Measurements from ENCODE around the gene POU3F3. TPM values are rescaled to one million over a fixed set of nuclear protein-coding genes. Genes with fewer than 3 reads are reported as not detected.

POU3F3 gene
- total RNA-seq, 6 donors from 2014 or later, result not detected

- ATAC-seq (ENCODE audit: low FRiP score in 2 of 2), result no peak
- Histone ChIP-seq H3K27ac (no peak overlapping the region), H3K36me3 (no peaks in the 10 kb centered on the region), H3K4me1 (peaks cover 21 to 42% (median 24%) of the 10 kb centered on the region in 4 donors), H3K27me3 (peaks cover 0 to 78% (median 41%) of the 10 kb centered on the region in 4 donors), H3K4me3 (no peak overlapping the region), H3K9me3 (no peaks in the 10 kb centered on the region)
- no peak for TF ChIP-seq POLR2AphosphoS5 (IDR thresholded peaks at IDR 0.05)
- TF ChIP-seq POLR2A (IDR thresholded peaks at IDR 0.05), result no peak
- no peak for TF ChIP-seq EP300 (IDR thresholded peaks at IDR 0.05)
- no peak for TF ChIP-seq CTCF (IDR thresholded peaks at IDR 0.05)
- no peak for DNase-seq
- 41 to 46% methylated on average over 4 of the region's 4 CpGs for WGBS, 2 donors
These were observed 6.5 kb downstream of the POU3F3 start for GRCh38 chr2:104860451-104860790.

GRCh38 chr2:104861351-104862057, 7.6 kb downstream of the POU3F3 start:
- H3K9me3 ChIP-seq, result no peaks in the 10 kb centered on the region
- peaks cover 16 to 33% (median 18%) of the 10 kb centered on the region in 4 donors for H3K4me1 ChIP-seq
- DNase-seq (no peak), ATAC-seq (ENCODE audit: low FRiP score in 2 of 2) (no peak)
- no peak overlapping the region for H3K4me3 ChIP-seq
- H3K27ac ChIP-seq, result no peak overlapping the region
- TF ChIP-seq POLR2AphosphoS5 (IDR thresholded peaks at IDR 0.05) (no peak), EP300 (IDR thresholded peaks at IDR 0.05) (no peak), CTCF (IDR thresholded peaks at IDR 0.05) (no peak), POLR2A (IDR thresholded peaks at IDR 0.05) (no peak)
- WGBS, 2 donors, result 4 to 11% methylated on average over 11 of the region's 11 CpGs
- H3K27me3 ChIP-seq, result peaks cover 0 to 81% (median 36%) of the 10 kb centered on the region in 4 donors
- H3K36me3 ChIP-seq, result no peaks in the 10 kb centered on the region

GRCh38 chr2:104862058-104862941, 8.4 kb downstream of the POU3F3 start:
- no peak overlapping the region for H3K27ac ChIP-seq
- 7 to 9% methylated on average over 37 to 44 of the region's 60 CpGs for WGBS, 2 donors
- TF ChIP-seq POLR2A (IDR thresholded peaks at IDR 0.05) (no peak), EP300 (IDR thresholded peaks at IDR 0.05) (no peak), POLR2AphosphoS5 (IDR thresholded peaks at IDR 0.05) (no peak), CTCF (IDR thresholded peaks at IDR 0.05) (no peak)
- H3K36me3 ChIP-seq, result no peaks in the 10 kb centered on the region
- peaks cover 0 to 84% (median 37%) of the 10 kb centered on the region in 4 donors for H3K27me3 ChIP-seq
- H3K4me1 ChIP-seq, result peaks cover 10 to 29% (median 12%) of the 10 kb centered on the region in 4 donors
- H3K4me3 ChIP-seq, result no peak overlapping the region
- ATAC-seq (ENCODE audit: low FRiP score in 2 of 2), result peak in 1 of 2 donors; percentile 29
- DNase-seq, result peak in 1 of 2 donors; percentile 68
- no peaks in the 10 kb centered on the region for H3K9me3 ChIP-seq

GRCh38 chr2:104863146-104863467, 9.2 kb downstream of the POU3F3 start:
- 9 to 14% methylated on average over 8 of the region's 8 CpGs for WGBS, 2 donors
- H3K9me3 ChIP-seq, result no peaks in the 10 kb centered on the region
- no peak overlapping the region for H3K27ac ChIP-seq
- DNase-seq (no peak), ATAC-seq (ENCODE audit: low FRiP score in 2 of 2) (no peak)
- H3K36me3 ChIP-seq, result no peaks in the 10 kb centered on the region
- peaks cover 5 to 28% (median 8%) of the 10 kb centered on the region in 4 donors for H3K4me1 ChIP-seq
- peaks cover 0 to 85% (median 37%) of the 10 kb centered on the region in 4 donors for H3K27me3 ChIP-seq
- H3K4me3 ChIP-seq, result no peak overlapping the region
- TF ChIP-seq CTCF (IDR thresholded peaks at IDR 0.05), result no peak
- TF ChIP-seq POLR2A (IDR thresholded peaks at IDR 0.05), result no peak
- TF ChIP-seq EP300 (IDR thresholded peaks at IDR 0.05), result no peak
- no peak for TF ChIP-seq POLR2AphosphoS5 (IDR thresholded peaks at IDR 0.05)
